GM12878 (cell line): ENCODE data around the gene TECTA. TPM values are rescaled to one million over a fixed set of nuclear protein-coding genes. Genes with fewer than 3 reads are reported as not detected.

Source experiments
- ATAC-seq: fragments of 200-7000 bp; cut with Tn5 transposase; 3 replicates; pipeline ENCODE4 v1.9.1; 2020; ENCODE audit warnings: mild to moderate bottlenecking, moderate library complexity
- BruUV-seq: library from RNA; stranded (reverse); fragments of 400-500 nt; replicated peaks from 2 replicates; lab custom pipeline; 2021; lab: Mats Ljungman, UMichigan
- CTCF ChIA-PET: fragments of 300-600 bp; sonication (Branson Sonifier 250); formaldehyde crosslinking; extraction: SDS; loops from one replicate; lab custom pipeline; 2021; ENCODE audit warnings: inconsistent platforms; lab: Yijun Ruan, JAX
- POLR2A ChIA-PET: fragments of 350-600 bp; formaldehyde crosslinking; extraction: SDS; loops from one replicate; lab custom pipeline; 2021; ENCODE audit warnings: inconsistent platforms; lab: Charles Lee
- RAD21 ChIA-PET: fragments of 300-600 bp; sonication (Branson Sonifier 250); formaldehyde crosslinking; loops from one replicate; lab custom pipeline; 2023; ENCODE audit warnings: antibody characterized with exemption; ENCODE audit not compliant: unreplicated experiment; lab: Charles Lee
- SMC1A ChIA-PET: fragments of 300-600 bp; sonication (Branson Sonifier 250); formaldehyde crosslinking; loops from one replicate; lab custom pipeline; 2023; ENCODE audit not compliant: unreplicated experiment, uncharacterized antibody; lab: Charles Lee
- DNase-seq: peaks from one replicate; pipeline ENCODE4 v3.0.0-alpha.2; 2011; ENCODE audit warnings: low read depth, low spot score
- FAIRE-seq: peaks from 3 replicates; lab custom pipeline; 2011; peaks lifted over from hg19 to GRCh38; lab: Jason Lieb, UNC
- H2AFZ ChIP-seq: 2 replicates; pipeline ENCODE4 v1.6.0; 2011; ENCODE audit warnings: low read depth, low read length, control low read depth; ENCODE audit not compliant: control insufficient read depth
- H3K27ac ChIP-seq: 2 replicates; pipeline ENCODE4 v1.5.1; 2011; ENCODE audit warnings: control low read depth; ENCODE audit not compliant: control insufficient read depth, insufficient read depth
- H3K27me3 ChIP-seq, 2 experiments: replicated peaks in 1 of 2; 2 replicates each; pipeline versions ENCODE4 v1.6.0 to v1.6.1; 2011; ENCODE audit warnings: low read length in 1 of 2; ENCODE audit not compliant: control insufficient read depth in 2 of 2, insufficient read depth in 2 of 2
- H3K36me3 ChIP-seq, 2 experiments: 2 replicates each; pipeline ENCODE4 v1.5.1; 2011; ENCODE audit warnings: low read length in 1 of 2; ENCODE audit not compliant: control insufficient read depth in 2 of 2, insufficient read depth in 2 of 2
- H3K4me1 ChIP-seq: 2 replicates; pipeline ENCODE4 v1.6.1; 2011; ENCODE audit warnings: mild to moderate bottlenecking, low read length, moderate library complexity, mixed read lengths; ENCODE audit not compliant: control insufficient read depth, insufficient read depth
- H3K4me2 ChIP-seq: 2 replicates; pipeline ENCODE4 v1.6.0; 2011; ENCODE audit warnings: control low read depth; ENCODE audit not compliant: control insufficient read depth, insufficient read depth
- H3K4me3 ChIP-seq: fragments of 200-600 bp; sonication (generic); 2 replicates; pipeline ENCODE4 v1.5.1; 2016
- H3K79me2 ChIP-seq: 2 replicates; pipeline ENCODE4 v1.6.0; 2011; ENCODE audit warnings: low read length; ENCODE audit not compliant: control insufficient read depth, insufficient read depth
- H3K9ac ChIP-seq: 2 replicates; pipeline ENCODE4 v1.8.0; 2011; ENCODE audit warnings: low read length, control low read depth, mixed read lengths; ENCODE audit not compliant: control insufficient read depth, insufficient read depth
- H3K9me3 ChIP-seq: replicated peaks from 3 replicates; pipeline ENCODE4 v1.5.1; 2011; ENCODE audit warnings: mild to moderate bottlenecking, low read length; ENCODE audit not compliant: control insufficient read depth, insufficient read depth
- H4K20me1 ChIP-seq: 2 replicates; pipeline ENCODE4 v1.6.0; 2011; ENCODE audit not compliant: control insufficient read depth, insufficient read depth
- BACH1 ChIP-seq: fragments of 450-650 bp; IDR thresholded peaks from 2 replicates; pipeline ENCODE4 v1.6.1; 2017; ENCODE audit warnings: mild to moderate bottlenecking, borderline replicate concordance
- CBFB ChIP-seq: IDR thresholded peaks from 2 replicates; pipeline ENCODE4 v1.6.1; 2016; ENCODE audit warnings: antibody characterized with exemption, low read depth
- IRF5 ChIP-seq: fragments of 450-650 bp; IDR thresholded peaks from 2 replicates; pipeline ENCODE4 v1.6.1; 2017; ENCODE audit warnings: borderline replicate concordance
- JUNB ChIP-seq: IDR thresholded peaks from 2 replicates; pipeline ENCODE4 v1.6.1; 2016; ENCODE audit warnings: antibody characterized with exemption, mild to moderate bottlenecking
- KDM1A ChIP-seq: fragments of 200-600 bp; sonication (generic); IDR thresholded peaks from 2 replicates; pipeline ENCODE4 v1.6.1; 2016; ENCODE audit warnings: borderline replicate concordance
- MYC ChIP-seq: IDR thresholded peaks from 2 replicates; pipeline ENCODE4 v1.6.1; 2011; ENCODE audit warnings: mild to moderate bottlenecking, low read length, moderate library complexity, inconsistent platforms; ENCODE audit not compliant: insufficient read depth, insufficient replicate concordance, insufficient read length, severe bottlenecking
- NFIC ChIP-seq: IDR thresholded peaks from 2 replicates; pipeline ENCODE4 v1.6.1; 2012; ENCODE audit warnings: low read depth, mild to moderate bottlenecking, inconsistent platforms, low read length, moderate library complexity
- POU2F2 ChIP-seq: IDR thresholded peaks from 3 replicates; pipeline ENCODE4 v1.6.1; 2011; ENCODE audit warnings: low read depth, mild to moderate bottlenecking, low read length, borderline replicate concordance
- RBBP5 ChIP-seq: fragments of 200-600 bp; sonication (generic); conservative IDR thresholded peaks from 2 replicates; pipeline ENCODE4 v1.6.1; 2016
- RCOR1 ChIP-seq: conservative IDR thresholded peaks from 2 replicates; pipeline ENCODE4 v1.6.1; 2012; ENCODE audit warnings: low read depth, low read length, improper control_type of control experiment
- RELB ChIP-seq: fragments of 450-650 bp; IDR thresholded peaks from 2 replicates; pipeline ENCODE4 v1.6.1; 2017; ENCODE audit warnings: low read depth, mild to moderate bottlenecking, moderate library complexity
- RFX5 ChIP-seq: IDR thresholded peaks from 2 replicates; pipeline ENCODE4 v1.6.1; 2011; ENCODE audit warnings: low read depth, low read length, improper control_type of control experiment
- SIX5 ChIP-seq: IDR thresholded peaks from 2 replicates; pipeline ENCODE4 v1.6.1; 2011; ENCODE audit warnings: mild to moderate bottlenecking, low read depth, low read length, moderate library complexity; ENCODE audit not compliant: severe bottlenecking
- SMAD5 ChIP-seq: IDR thresholded peaks from 2 replicates; pipeline ENCODE4 v1.6.1; 2016; ENCODE audit warnings: antibody characterized with exemption, low read depth
- SPI1 ChIP-seq: IDR thresholded peaks from 2 replicates; pipeline ENCODE4 v1.6.1; 2011; ENCODE audit warnings: low read depth, mild to moderate bottlenecking, low read length, moderate library complexity, borderline replicate concordance; ENCODE audit not compliant: insufficient read depth
- TCF12 ChIP-seq: IDR thresholded peaks from 2 replicates; pipeline ENCODE4 v1.6.1; 2011; ENCODE audit warnings: low read depth, mild to moderate bottlenecking, low read length
- ZBTB4 ChIP-seq: fragments of 450-650 bp; formaldehyde crosslinking; IDR thresholded peaks from 2 replicates; pipeline ENCODE4 v1.4.0; 2022; ENCODE audit warnings: mild to moderate bottlenecking, moderate library complexity
- ZNF622 ChIP-seq: fragments of 450-650 bp; IDR thresholded peaks from 2 replicates; pipeline ENCODE4 v1.6.1; 2017; ENCODE audit warnings: mild to moderate bottlenecking, inconsistent platforms
- WGBS: methylation state at CpG from one replicate; pipeline ENCODE4 v1.1.6; 2016; ENCODE audit warnings: low lambda C conversion rate; ENCODE audit not compliant: insufficient replicate concordance, insufficient coverage; ENCODE audit errors: missing lambda C conversion rate; 5-methylcytosine and 5-hydroxymethylcytosine counted together
- in situ Hi-C: fragments of 300-500 bp; cut with MboI; formaldehyde crosslinking; loops from 9 replicates; pipeline ENCODE4 v1.14.3; 2018; ENCODE audit warnings: mixed read lengths
- intact Hi-C: fragments of 100-400 bp; cut with micrococcal nuclease; formaldehyde crosslinking; loops from one replicate; pipeline ENCODE4 v1.14.2; 2022; ENCODE audit not compliant: unreplicated experiment
- polyA plus RNA-seq, 11 experiments: library from polyadenylated mRNA; depleted of rRNA in 4 of 11; unstranded in 6 of 11; stranded (reverse) in 5 of 11; fragments of >200 nt; fragmentation: Nextera tagmentation in 4 of 11; fragmentation: Illumina TruSeq in 1 of 11; extraction: Ambion mirVana in 4 of 11; extraction: Trizol in 1 of 11; gene quantifications; 1 replicate in 1 of 11; 2 replicates in 10 of 11; pipeline versions ENCODE4 v1.2.1 to v1.2.3, GENCODE V29; 2011 to 2016; ENCODE audit warnings: inconsistent platforms in 2 of 11, missing spikeins in 2 of 11, low read depth in 1 of 11
- total RNA-seq, 4 experiments: library from RNA; depleted of rRNA in 3 of 4; stranded (reverse); fragments of >200 nt in 3 of 4; fragmentation: Illumina TruSeq in 1 of 4; extraction: Trizol in 1 of 4; gene quantifications; 2 replicates each; pipeline versions ENCODE4 v1.2.1 to v1.2.3, GENCODE V29; 2013 to 2021

TECTA gene
- total and polyA plus RNA-seq, 10 of the 15 experiments (the other 5 are each of a cell fraction or from before 2014, with no cell fraction given) = under 0.01 to 0.14 (median 0.05) TPM; not detected in 1

GRCh38 chr11:121151207-121151688 is 50.2 kb downstream of the TECTA start (continued):
- TF ChIP-seq KDM1A (no peak), BACH1 (no peak), RFX5 (no peak), RBBP5 (no peak), POU2F2 (no peak), IRF5 (no peak), ZNF622 (no peak)

- Histone ChIP-seq H3K27me3 (no peaks in the 10 kb centered on the region; a peak in 2 of 4 replicates), H3K4me1 (no peaks in the 10 kb centered on the region), H3K4me2 (no peak overlapping the region), H3K9ac (no peak overlapping the region), H3K79me2 (no peaks in the 10 kb centered on the region), H4K20me1 (no peaks in the 10 kb centered on the region), H2AFZ (no peak overlapping the region), H3K36me3 (no peaks in the 10 kb centered on the region), H3K9me3 (no peaks in the 10 kb centered on the region), H3K4me3 (no peak overlapping the region), H3K27ac (no peak overlapping the region)
- intact Hi-C loops (no loop called here), in situ Hi-C loops (no loop called here)
- ChIA-PET SMC1A (no interaction called here), POLR2A (no interaction called here), RAD21 (interaction anchor here (0.6 kb wide), 1 partner anchor 8 kb away, joined by 3 read pairs; no protein-coding TSS in a partner anchor), CTCF (interaction anchor here (1.6 kb wide), 1 partner anchor 42 kb away, joined by 6 read pairs; no protein-coding TSS in a partner anchor)
- WGBS = 51% methylated on average over 19 of the region's 19 CpGs
- no TSS peak for BruUV-seq
- no peak for ATAC-seq
- no peak for FAIRE-seq
- no peak for DNase-seq
- TF ChIP-seq MYC = no peak
- no peak for TF ChIP-seq SPI1
- no peak for TF ChIP-seq RELB
- TF ChIP-seq ZBTB4 (CRISPR knock-in tag) = no peak
- TF ChIP-seq SMAD5 = no peak
- TF ChIP-seq RCOR1 = no peak
- TF ChIP-seq CBFB = no peak
- no peak for TF ChIP-seq TCF12
- no peak for TF ChIP-seq SIX5
- TF ChIP-seq JUNB = no peak
- no peak for TF ChIP-seq NFIC
Observed at GRCh38 chr11:121152764-121153163, 51.7 kb downstream of the TECTA start.
